Measurements from ENCODE around the gene TSPAN14.
A peak's percentile ranks its signal among the peaks of the same experiment; 100 is the strongest.
"Not testable (repeated sequence)": the region's sequence is repeated elsewhere in the genome, so short reads cannot be mapped to it uniquely, and the experiment has no call there.

Gene TSPAN14

GRCh38 chr10:80530816-80531215 is 76.7 kb downstream of the TSPAN14 start:
- no peak for DNase-seq

GRCh38 chr10:80532571-80532970 is 78.5 kb downstream of the TSPAN14 start:
- DNase-seq, result no peak

GRCh38 chr10:80534059-80534458 is 79.9 kb downstream of the TSPAN14 start:
- not testable (repeated sequence) for DNase-seq

- DNase-seq, result not testable (repeated sequence)
Observed at GRCh38 chr10:80534646-80535045, 80.5 kb downstream of the TSPAN14 start.

- DNase-seq, result no peak
Observed at GRCh38 chr10:80535671-80536360, 81.7 kb downstream of the TSPAN14 start.

- no peak for DNase-seq
Observed at GRCh38 chr10:80536361-80536835, 82.3 kb downstream of the TSPAN14 start.

- no peak for DNase-seq
Observed at GRCh38 chr10:80537086-80537735, 83.1 kb downstream of the TSPAN14 start.

GRCh38 chr10:80537736-80538480 is 83.8 kb downstream of the TSPAN14 start, which contains the start of gene SH2D4B:
Gene SH2D4B, plus strand, starts transcription at chr10:80537902. Its CDS starts 430 bp downstream, at chr10:80538332.
- no peak for DNase-seq

- no peak for DNase-seq
Observed at GRCh38 chr10:80538481-80539185, 84.5 kb downstream of the TSPAN14 start.

GRCh38 chr10:80539421-80540031 is 85.4 kb downstream of the TSPAN14 start:
- no peak for DNase-seq

GRCh38 chr10:80540136-80540535 is 86.0 kb downstream of the TSPAN14 start:
- no peak for DNase-seq

GRCh38 chr10:80540618-80540980 is 86.5 kb downstream of the TSPAN14 start:
- no peak for DNase-seq

- no peak for DNase-seq
Observed at GRCh38 chr10:80540981-80541750, 87.1 kb downstream of the TSPAN14 start.

- DNase-seq, result peak; percentile 22
Observed at GRCh38 chr10:80542053-80542452, 87.9 kb downstream of the TSPAN14 start.

- no peak for DNase-seq
Observed at GRCh38 chr10:80542652-80543318, 88.7 kb downstream of the TSPAN14 start.

- not testable (repeated sequence) for DNase-seq
Observed at GRCh38 chr10:80543319-80543672, 89.2 kb downstream of the TSPAN14 start.

GRCh38 chr10:80544316-80544953 is 90.3 kb downstream of the TSPAN14 start:
- DNase-seq, result no peak

- DNase-seq, result no peak
Observed at GRCh38 chr10:80545258-80545881, 91.3 kb downstream of the TSPAN14 start.

- DNase-seq, result no peak
Observed at GRCh38 chr10:80552151-80552646, 98.1 kb downstream of the TSPAN14 start.

GRCh38 chr10:80553436-80553835 is 99.3 kb downstream of the TSPAN14 start:
- no peak for DNase-seq
